ENCODE data around the gene SELENOT.

The SELENOT gene

DNA sequence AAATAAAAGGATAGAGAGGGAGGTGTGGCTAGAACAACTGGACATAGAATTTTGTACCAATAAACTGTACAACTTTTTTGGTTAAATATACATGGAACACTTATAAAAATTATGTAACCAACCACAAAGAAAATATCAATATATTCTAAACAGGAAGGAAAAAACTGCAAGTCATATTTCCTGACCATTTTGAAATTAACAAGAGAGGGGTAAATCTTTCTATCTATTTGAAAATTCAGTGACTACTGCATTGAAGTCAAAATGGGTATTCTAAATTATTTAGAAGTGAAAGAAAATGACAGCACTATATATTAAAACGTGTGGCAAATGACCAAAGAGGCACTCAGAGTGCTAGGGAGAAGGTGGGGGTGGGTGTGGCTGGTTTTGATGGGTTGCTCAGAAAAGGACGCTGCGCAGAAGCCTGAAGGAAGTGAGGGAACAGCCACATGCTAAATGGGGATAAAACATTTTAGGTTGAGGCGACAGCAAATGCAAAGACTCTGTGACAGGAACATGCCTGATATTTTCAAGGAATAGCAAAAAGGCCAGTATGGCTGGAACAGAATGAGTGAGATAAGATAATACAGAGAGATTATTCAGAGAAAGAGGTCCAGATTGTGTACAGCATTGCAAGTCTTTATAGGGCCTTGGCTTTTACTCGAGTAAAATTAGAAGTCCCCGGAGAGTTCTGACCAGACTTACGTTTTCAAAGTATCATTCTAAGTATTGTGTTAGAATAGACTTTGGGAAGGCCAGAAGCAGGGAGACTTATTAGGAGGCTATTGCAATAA lies 59.5 kb downstream of the SELENOT start:
- FAIRE-seq = no peak

DNA sequence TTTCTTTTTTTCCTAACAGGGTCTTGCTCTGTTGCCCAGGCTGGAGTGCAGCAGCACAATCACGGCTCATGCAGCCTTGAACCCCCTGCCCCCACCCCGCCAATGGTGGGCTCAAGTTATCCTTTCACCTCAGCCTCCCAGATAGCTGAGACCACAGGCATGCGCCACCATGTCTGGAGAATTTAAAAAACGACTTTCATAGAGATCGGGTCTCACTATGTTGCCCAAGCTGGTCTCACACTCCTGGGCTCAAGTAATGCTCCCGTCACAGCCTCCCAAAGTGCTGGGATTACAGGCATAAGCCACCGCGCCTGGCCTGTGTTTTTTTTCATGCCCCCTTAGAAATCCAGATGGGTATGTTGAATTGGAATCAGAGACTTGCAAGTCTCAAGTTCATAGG lies 60.3 kb downstream of the SELENOT start:
- DNase-seq (ENCODE audit: low spot score) (no peak), FAIRE-seq (no peak)

More for the DNA sequence above, 59.5 kb downstream of the SELENOT start:
- DNase-seq (ENCODE audit: low spot score) = no peak

DNA sequence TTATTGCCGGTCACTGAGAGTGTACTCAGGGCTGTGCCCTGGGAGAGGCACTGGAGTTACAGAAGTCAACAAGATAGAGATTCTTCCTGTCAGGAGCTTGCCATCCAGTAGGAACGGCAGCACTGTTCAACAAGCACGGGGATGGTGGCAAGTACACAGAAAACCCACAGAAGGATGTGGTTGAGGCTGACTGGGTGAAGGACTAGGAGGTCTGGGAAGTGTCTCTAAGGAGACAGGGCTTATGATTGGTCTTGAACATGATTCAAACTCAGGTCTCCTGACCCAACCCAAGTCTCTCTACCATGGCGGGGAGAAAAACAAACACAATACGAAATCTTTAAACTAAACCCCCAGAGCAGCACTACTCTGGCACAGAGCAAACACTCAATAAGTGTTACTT lies 63.0 kb downstream of the SELENOT start:
- DNase-seq (ENCODE audit: low spot score) = no peak
- no peak for FAIRE-seq

- no peak for FAIRE-seq
Measured at GRCh38 chr3:150673966-150674365, 70.8 kb downstream of the SELENOT start.

DNA sequence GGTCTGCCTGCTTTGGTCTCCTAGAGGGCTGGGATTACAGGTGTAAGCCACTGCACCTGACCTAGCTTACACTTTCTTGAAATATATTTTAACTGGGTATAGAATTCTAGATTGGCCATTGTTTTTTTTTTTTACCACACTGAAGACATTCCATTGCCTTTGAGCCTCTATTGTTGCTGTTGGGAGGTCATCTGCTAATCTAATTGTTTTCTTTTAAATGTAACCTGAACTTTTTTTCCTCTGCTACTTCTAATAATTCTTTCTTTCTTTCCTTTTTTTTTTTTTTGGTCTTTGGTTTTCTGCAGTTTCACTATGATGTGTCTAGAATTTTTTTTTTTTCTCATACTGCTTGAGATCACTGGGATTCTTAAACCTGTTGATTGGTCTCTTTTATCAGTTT lies 72.5 kb downstream of the SELENOT start:
- DNase-seq (ENCODE audit: low spot score) (no peak), FAIRE-seq (no peak)

More at GRCh38 chr3:150673966-150674365, 70.8 kb downstream of the SELENOT start:
- no peak for DNase-seq (ENCODE audit: low spot score)
